ENCODE measurements around the gene GBE1. TPM values are rescaled to one million over a fixed set of nuclear protein-coding genes. Genes with fewer than 3 reads are reported as not detected.

The GBE1 gene
- polyA plus RNA-seq, 1 of the 3 experiments (the other 2 are of a cell fraction) = 14.2 TPM

- no peaks in the 10 kb centered on the region for H3K4me1 ChIP-seq (ENCODE audit: control insufficient read depth in 1 of 2, insufficient read depth in 2 of 2, low read depth in 1 of 2, low read length in 1 of 2)
- peaks cover 2% of the 10 kb centered on the region for H3F3A ChIP-seq (replicated peaks; ENCODE audit: insufficient read depth)
- H3K27ac ChIP-seq (ENCODE audit: low read depth in 2 of 2, low read length in 1 of 2) = no peak overlapping the region
- TF ChIP-seq NRF1 (IDR thresholded peaks at IDR 0.05; ENCODE audit: low read depth, low read length) (no peak), TEAD4 (IDR thresholded peaks at IDR 0.05; ENCODE audit: borderline replicate concordance, insufficient read depth) (no peak), MAX (IDR thresholded peaks at IDR 0.05; ENCODE audit: low read depth) (no peak), GABPA (IDR thresholded peaks at IDR 0.05; ENCODE audit: low read depth) (no peak), CHD2 (IDR thresholded peaks at IDR 0.05; ENCODE audit: low read length, partially characterized antibody) (no peak)
- H2AFZ ChIP-seq (ENCODE audit: low read depth) = no peak overlapping the region
- H3K4me3 ChIP-seq (ENCODE audit: low read depth in 2 of 2, low read length in 1 of 2) = no peak overlapping the region
- H3K27me3 ChIP-seq (ENCODE audit: insufficient read depth) = no peaks in the 10 kb centered on the region
- peaks cover 4% of the 10 kb centered on the region; the same call in 1 of the 2 replicates for H3K79me2 ChIP-seq (ENCODE audit: insufficient read depth)
- no peaks in the 10 kb centered on the region for H3K9me2 ChIP-seq
- ChIA-PET CTCF (interaction anchor here (2.0 kb wide), 1 partner anchor 15 kb away, joined by 6 read pairs; no protein-coding TSS in a partner anchor), POLR2A (no interaction called here)
- no peaks in the 10 kb centered on the region for H4K20me1 ChIP-seq (ENCODE audit: insufficient read depth)
- H3K4me2 ChIP-seq = no peak overlapping the region
- no peak overlapping the region for H3K9ac ChIP-seq
- 58% methylated on average over 1 of the region's 1 CpG for WGBS (ENCODE audit: low lambda C conversion rate)
- H3K36me3 ChIP-seq (replicated peaks in 1 of 2; ENCODE audit: control insufficient read depth in 1 of 2, insufficient read depth in 2 of 2, low read length in 1 of 2) = peaks cover 0 to 5% of the 10 kb centered on the region in 2 experiments
- no peak for DNase-seq
- H3K9me3 ChIP-seq = no peaks in the 10 kb centered on the region
These were observed 68.7 kb downstream of the GBE1 start for GRCh38 chr3:81692766-81693165.

GRCh38 chr3:81689617-81690016, 71.8 kb downstream of the GBE1 start:
- Histone ChIP-seq H3K9me2 (no peaks in the 10 kb centered on the region), H3K4me1 (ENCODE audit: control insufficient read depth in 1 of 2, insufficient read depth in 2 of 2, low read depth in 1 of 2, low read length in 1 of 2) (no peaks in the 10 kb centered on the region), H4K20me1 (ENCODE audit: insufficient read depth) (no peaks in the 10 kb centered on the region), H2AFZ (ENCODE audit: low read depth) (no peak overlapping the region), H3K79me2 (ENCODE audit: insufficient read depth) (no peaks in the 10 kb centered on the region), H3K36me3 (replicated peaks in 1 of 2; ENCODE audit: control insufficient read depth in 1 of 2, insufficient read depth in 2 of 2, low read length in 1 of 2) (peaks cover 2 to 5% of the 10 kb centered on the region in 2 experiments), H3F3A (replicated peaks; ENCODE audit: insufficient read depth) (peaks cover 2% of the 10 kb centered on the region), H3K27me3 (ENCODE audit: insufficient read depth) (no peaks in the 10 kb centered on the region), H3K4me2 (no peak overlapping the region), H3K9ac (no peak overlapping the region), H3K4me3 (ENCODE audit: low read depth in 2 of 2, low read length in 1 of 2) (no peak overlapping the region), H3K27ac (ENCODE audit: low read depth in 2 of 2, low read length in 1 of 2) (no peak overlapping the region), H3K9me3 (no peaks in the 10 kb centered on the region)
- 85% methylated on average over 7 of the region's 7 CpGs for whole genome bisulfite sequencing (ENCODE audit: low lambda C conversion rate)
- no peak for DNase-seq
- TF ChIP-seq YY1 (IDR thresholded peaks at IDR 0.05; ENCODE audit: low read depth) (no peak), NFIC (IDR thresholded peaks at IDR 0.05; ENCODE audit: borderline replicate concordance) (no peak), SIN3A (IDR thresholded peaks at IDR 0.05; ENCODE audit: borderline replicate concordance, low read depth, low read length) (no peak), RXRA (IDR thresholded peaks at IDR 0.05; ENCODE audit: borderline replicate concordance, low read depth) (no peak), SMC3 (IDR thresholded peaks at IDR 0.05; ENCODE audit: low read depth, low read length) (no peak), NRF1 (IDR thresholded peaks at IDR 0.05; ENCODE audit: low read depth, low read length) (no peak), REST (IDR thresholded peaks at IDR 0.05; ENCODE audit: low read depth, low read length) (no peak), ZBTB33 (IDR thresholded peaks at IDR 0.05; ENCODE audit: borderline replicate concordance, low read depth) (no peak), MAX (IDR thresholded peaks at IDR 0.05; ENCODE audit: low read depth) (no peak), RAD21 (IDR thresholded peaks at IDR 0.05; ENCODE audit: low read length) (no peak)
- POLR2A ChIA-PET = no interaction called here
- CTCF ChIA-PET = no interaction called here
